Endothelial cell of umbilical vein (primary cell): ENCODE measurements around the gene CDKN3. TPM values are rescaled to one million over a fixed set of nuclear protein-coding genes. Genes with fewer than 3 reads are reported as not detected.

Experiments
- BruUV-seq: library from RNA; stranded (reverse); fragments of 400-500 nt; replicated peaks from 2 replicates; lab custom pipeline; 2021; lab: Mats Ljungman, UMichigan
- CTCF ChIA-PET: fragments of 300-600, 350-600 bp; sonication (Branson Sonifier 250); formaldehyde crosslinking; loops from one replicate; lab custom pipeline; 2021; ENCODE audit warnings: antibody characterized with exemption, inconsistent platforms; lab: Charles Lee
- POLR2A ChIA-PET: fragments of 300-600, 350-600 bp; sonication (Branson Sonifier 250); formaldehyde crosslinking; loops from one replicate; lab custom pipeline; 2021; ENCODE audit warnings: antibody characterized with exemption, inconsistent platforms; lab: Charles Lee
- DNase-seq: peaks from one replicate; pipeline ENCODE4 v3.0.0-alpha.2; 2011; ENCODE audit warnings: low read depth, low spot score
- FAIRE-seq: peaks from 2 replicates; lab custom pipeline; 2011; peaks lifted over from hg19 to GRCh38; lab: Jason Lieb, UNC
- H2AFZ ChIP-seq: 2 replicates; pipeline ENCODE4 v1.6.0; 2012; ENCODE audit warnings: low read depth, low read length, control low read depth, inconsistent platforms
- H3K27ac ChIP-seq: 2 replicates; pipeline ENCODE4 v1.5.1; 2011; ENCODE audit warnings: low read depth, mild to moderate bottlenecking, control low read depth, low read length, moderate library complexity; ENCODE audit not compliant: insufficient read depth
- H3K27me3 ChIP-seq, 2 experiments: 2 replicates each; pipeline versions ENCODE4 v1.6.0 to v1.6.1; 2011; ENCODE audit warnings: low read length in 2 of 2, mixed read lengths in 1 of 2; ENCODE audit not compliant: control insufficient read depth in 2 of 2, insufficient read depth in 2 of 2
- H3K36me3 ChIP-seq, 2 experiments: 2 replicates in 1 of 2; 3 replicates in 1 of 2; pipeline ENCODE4 v1.5.1; 2011; ENCODE audit warnings: low read length in 2 of 2, mild to moderate bottlenecking in 1 of 2, moderate library complexity in 1 of 2; ENCODE audit not compliant: control insufficient read depth in 2 of 2, insufficient read depth in 2 of 2; ENCODE audit errors: extremely low read depth in 1 of 2
- H3K4me1 ChIP-seq: 3 replicates; pipeline ENCODE4 v1.5.1; 2011; ENCODE audit warnings: mild to moderate bottlenecking, low read length; ENCODE audit not compliant: control insufficient read depth, insufficient read depth; ENCODE audit errors: extremely low read depth
- H3K4me2 ChIP-seq: 2 replicates; pipeline ENCODE4 v1.6.1; 2011; ENCODE audit warnings: low read length, control low read depth, mixed read lengths; ENCODE audit not compliant: insufficient read depth
- H3K4me3 ChIP-seq, 3 experiments: fragments of 200-600 bp in 1 of 3; sonication (generic), shearing (Covaris generic) in 1 of 3; replicated peaks in 1 of 3; 2 replicates each; pipeline ENCODE4 v1.5.1; 2011 to 2016; ENCODE audit warnings: control low read depth in 3 of 3, low read length in 3 of 3, mild to moderate bottlenecking in 2 of 3, inconsistent platforms in 1 of 3, low read depth in 1 of 3, moderate library complexity in 1 of 3; ENCODE audit not compliant: insufficient read depth in 1 of 3
- H3K79me2 ChIP-seq: 2 replicates; pipeline ENCODE4 v1.6.0; 2012; ENCODE audit warnings: low read length, inconsistent platforms; ENCODE audit not compliant: control insufficient read depth, insufficient read depth
- H3K9ac ChIP-seq: replicated peaks from 2 replicates; pipeline ENCODE3; 2011; ENCODE audit warnings: low read length, control low read depth; ENCODE audit not compliant: insufficient read depth; ENCODE audit errors: extremely low read depth
- H3K9me1 ChIP-seq: replicated peaks from 3 replicates; pipeline ENCODE4 v1.6.0; 2011; ENCODE audit warnings: mild to moderate bottlenecking, low read length; ENCODE audit not compliant: control insufficient read depth, insufficient read depth; ENCODE audit errors: extremely low read depth
- H3K9me3 ChIP-seq: replicated peaks from 2 replicates; pipeline ENCODE4 v1.5.1; 2012; ENCODE audit warnings: low read length, inconsistent platforms; ENCODE audit not compliant: control insufficient read depth, insufficient read depth
- H4K20me1 ChIP-seq: replicated peaks from 2 replicates; pipeline ENCODE3; 2011; ENCODE audit warnings: mild to moderate bottlenecking, low read length; ENCODE audit not compliant: control insufficient read depth, insufficient read depth; ENCODE audit errors: extremely low read depth
- POLR2AphosphoS5 ChIP-seq: IDR thresholded peaks from 2 replicates; pipeline ENCODE4 v1.6.1; 2012; ENCODE audit warnings: low read depth, mild to moderate bottlenecking, control low read depth, low read length, moderate library complexity; ENCODE audit not compliant: insufficient read depth
- dilution Hi-C: fragments of 300-500 bp; cut with MboI; formaldehyde crosslinking; loops from one replicate; pipeline ENCODE4 v1.15.0; 2019; ENCODE audit warnings: low sequenced_read_pairs; ENCODE audit not compliant: extremely low pct_ligation_motif_present
- intact Hi-C: fragments of 100-400 bp; cut with micrococcal nuclease; formaldehyde crosslinking; loops from one replicate; pipeline ENCODE4 v1.10.0; 2022
- polyA plus RNA-seq, 4 experiments: library from polyadenylated mRNA; depleted of rRNA in 3 of 4; stranded (reverse) in 3 of 4; unstranded in 1 of 4; fragments of >200 nt; gene quantifications; 2 replicates each; pipeline versions ENCODE4 v1.2.1 to v1.2.3, GENCODE V29; 2011 to 2012; ENCODE audit warnings: missing spikeins in 1 of 4
- total RNA-seq: library from RNA; stranded (reverse); gene quantifications from 2 replicates; pipeline ENCODE4 v1.2.3, GENCODE V29; 2021
- TF ChIP-seq, protein P1 (sequence below), 2 donors: IDR thresholded peaks; 1 replicate in 1 of 2; 2 replicates in 1 of 2; pipeline ENCODE4 v1.5.1; 2011; ENCODE audit warnings: low read length in 2 of 2, mild to moderate bottlenecking in 2 of 2, moderate library complexity in 2 of 2, control low read depth in 1 of 2, inconsistent platforms in 1 of 2, low read depth in 1 of 2; ENCODE audit not compliant: insufficient read depth in 1 of 2; ENCODE audit errors: extremely low read depth in 1 of 2

Gene CDKN3
- total and polyA plus RNA-seq, 2 donors (not counting 3 experiments of a cell fraction or from before 2014, with no cell fraction given): 36.6 to 52.0 TPM

DNA sequence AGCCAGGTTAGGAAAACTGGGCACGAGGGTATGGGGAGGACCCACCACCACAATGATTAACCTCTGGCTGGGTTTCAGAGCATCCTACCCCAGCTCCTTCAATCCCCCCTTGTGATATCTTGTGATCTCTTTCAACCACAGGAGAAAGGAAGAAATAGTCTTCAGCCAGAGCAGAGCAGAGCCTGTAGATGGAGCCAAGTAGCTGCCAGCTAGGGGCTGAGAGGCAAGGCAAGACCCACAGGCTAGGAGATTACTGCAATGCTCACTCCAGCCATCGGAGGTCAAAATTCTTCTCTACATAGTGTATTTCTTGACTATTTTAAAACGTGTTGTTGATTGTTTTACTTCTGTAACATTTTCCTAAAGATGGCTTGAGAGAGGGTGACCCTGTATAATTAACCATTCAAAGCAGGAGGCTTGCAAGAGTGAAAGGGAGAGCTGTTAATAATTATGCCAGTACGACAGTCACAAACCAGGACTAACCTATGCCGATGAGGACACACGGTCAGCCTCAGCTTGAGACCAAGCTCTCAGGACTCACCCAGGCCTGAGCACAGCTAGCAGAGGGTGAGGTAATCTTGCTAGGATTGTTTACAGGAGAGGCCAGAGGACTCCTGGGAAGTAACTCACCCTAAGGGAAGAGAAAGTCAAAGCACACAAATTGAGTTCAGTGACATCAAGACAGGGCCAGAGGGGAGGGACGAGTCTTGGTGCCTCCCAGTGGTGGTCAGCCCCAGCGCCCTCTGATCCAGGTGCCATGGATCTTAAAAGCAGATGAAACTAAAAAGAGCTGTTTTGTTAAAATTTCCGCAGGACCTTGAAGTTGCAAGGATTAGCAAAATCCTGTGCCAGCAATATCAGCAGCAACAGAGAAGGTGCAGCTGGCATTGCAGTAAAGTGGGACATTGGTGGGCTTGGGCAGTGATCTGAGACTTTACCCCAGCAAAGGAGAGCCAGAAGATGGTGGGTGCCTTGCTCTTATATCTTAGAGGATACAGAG is 29.8 kb upstream of the CDKN3 start:
- intact Hi-C loops: loop anchor here (1.0 to 5.0 kb wide), 7 partner anchors 53 to 438 kb away; partner anchors contain the start of genes CGRRF1, CNIH1 and GMFB
- Histone ChIP-seq H3K9me1 (no peaks in the 10 kb centered on the region), H3K9ac (no peak overlapping the region), H3K9me3 (no peaks in the 10 kb centered on the region), H3K4me3 (no peak overlapping the region), H3K36me3 (no peaks in the 10 kb centered on the region), H3K27me3 (peaks cover 0 to 1% of the 10 kb centered on the region in 2 experiments), H3K27ac (no peak overlapping the region), H4K20me1 (no peaks in the 10 kb centered on the region), H3K79me2 (no peaks in the 10 kb centered on the region), H2AFZ (peak overlapping the region; percentile 4), H3K4me2 (no peak overlapping the region), H3K4me1 (peaks cover 38% of the 10 kb centered on the region)
- BruUV-seq: no TSS peak
- CTCF ChIA-PET: interaction anchor here (0.5 to 2.8 kb wide), 26 partner anchors 10 to 1071 kb away, joined by 3 to 68 read pairs (median 6); partner anchors contain the start of genes CDKN3 and CGRRF1
- DNase-seq (peak; percentile 69), FAIRE-seq (no peak)
- dilution Hi-C loops: no loop called here
- no peak for TF ChIP-seq POLR2AphosphoS5
- TF ChIP-seq, protein P1, sequence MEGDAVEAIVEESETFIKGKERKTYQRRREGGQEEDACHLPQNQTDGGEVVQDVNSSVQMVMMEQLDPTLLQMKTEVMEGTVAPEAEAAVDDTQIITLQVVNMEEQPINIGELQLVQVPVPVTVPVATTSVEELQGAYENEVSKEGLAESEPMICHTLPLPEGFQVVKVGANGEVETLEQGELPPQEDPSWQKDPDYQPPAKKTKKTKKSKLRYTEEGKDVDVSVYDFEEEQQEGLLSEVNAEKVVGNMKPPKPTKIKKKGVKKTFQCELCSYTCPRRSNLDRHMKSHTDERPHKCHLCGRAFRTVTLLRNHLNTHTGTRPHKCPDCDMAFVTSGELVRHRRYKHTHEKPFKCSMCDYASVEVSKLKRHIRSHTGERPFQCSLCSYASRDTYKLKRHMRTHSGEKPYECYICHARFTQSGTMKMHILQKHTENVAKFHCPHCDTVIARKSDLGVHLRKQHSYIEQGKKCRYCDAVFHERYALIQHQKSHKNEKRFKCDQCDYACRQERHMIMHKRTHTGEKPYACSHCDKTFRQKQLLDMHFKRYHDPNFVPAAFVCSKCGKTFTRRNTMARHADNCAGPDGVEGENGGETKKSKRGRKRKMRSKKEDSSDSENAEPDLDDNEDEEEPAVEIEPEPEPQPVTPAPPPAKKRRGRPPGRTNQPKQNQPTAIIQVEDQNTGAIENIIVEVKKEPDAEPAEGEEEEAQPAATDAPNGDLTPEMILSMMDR (IDR thresholded peaks at IDR 0.05; ENCODE audit: extremely low read depth in 1 of 2, insufficient read depth in 1 of 2, low read depth in 1 of 2, low read length in 2 of 2): peak; percentile 59 to 67
- POLR2A ChIA-PET: no interaction called here
